DMS53 (cell line): ENCODE measurements around the gene CD8A.
"Not testable (repeated sequence)": the region's sequence is repeated elsewhere in the genome, so short reads cannot be mapped to it uniquely, and the experiment has no call there.

Experiments
- DNase-seq: peaks from one replicate; lab custom pipeline; 2025; lab: John Stamatoyannopoulos, UW

The CD8A gene

DNA sequence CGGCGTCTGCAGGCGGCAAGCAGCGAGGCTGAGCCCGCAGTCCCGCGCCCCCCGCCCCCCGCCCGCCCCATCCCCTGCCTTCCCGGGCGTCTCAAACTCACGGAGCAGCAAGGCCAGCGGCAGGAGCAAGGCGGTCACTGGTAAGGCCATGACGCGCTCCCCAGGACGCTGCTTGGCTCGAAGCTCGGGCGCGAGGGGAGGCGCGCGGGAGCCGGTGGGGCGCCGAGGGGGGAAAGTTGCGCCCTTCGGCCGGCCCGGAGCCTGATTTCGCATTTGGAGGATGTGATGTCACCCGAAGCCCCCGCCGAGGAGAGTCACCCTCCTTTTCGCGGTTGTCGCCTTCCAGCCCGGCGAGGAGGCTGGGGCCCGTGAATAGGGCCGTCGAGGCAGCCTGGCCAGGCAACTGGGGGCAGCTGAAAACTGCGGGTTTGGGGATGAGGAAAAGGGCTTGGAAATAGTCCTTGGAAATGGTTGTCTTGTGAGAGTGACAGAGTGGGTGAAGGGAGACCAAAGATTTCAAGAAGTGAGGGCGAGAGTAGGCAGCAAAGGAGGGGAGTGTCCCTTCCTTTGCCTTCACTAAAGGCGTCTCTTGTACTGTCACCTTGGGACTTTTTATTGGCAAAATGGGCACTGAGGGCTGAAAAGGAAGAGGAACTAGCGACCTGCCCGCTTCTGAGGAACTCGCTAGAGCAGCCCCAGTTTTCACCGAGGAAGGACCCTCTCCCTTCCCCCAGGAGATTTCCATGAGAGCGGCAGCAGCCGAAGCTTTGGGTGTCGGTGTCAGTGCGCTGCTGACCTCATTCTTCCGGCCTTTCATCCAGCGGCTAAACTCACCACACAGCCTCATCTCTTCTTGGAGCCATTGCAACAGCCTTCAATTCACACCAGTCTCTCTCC is at the start of gene CD8A:
CD8A (minus strand) TSS at position 238 of the 897 bp plus-strand sequence; CDS start at position 150, 88 bp downstream.
- DNase-seq: peak; percentile 68

DNA sequence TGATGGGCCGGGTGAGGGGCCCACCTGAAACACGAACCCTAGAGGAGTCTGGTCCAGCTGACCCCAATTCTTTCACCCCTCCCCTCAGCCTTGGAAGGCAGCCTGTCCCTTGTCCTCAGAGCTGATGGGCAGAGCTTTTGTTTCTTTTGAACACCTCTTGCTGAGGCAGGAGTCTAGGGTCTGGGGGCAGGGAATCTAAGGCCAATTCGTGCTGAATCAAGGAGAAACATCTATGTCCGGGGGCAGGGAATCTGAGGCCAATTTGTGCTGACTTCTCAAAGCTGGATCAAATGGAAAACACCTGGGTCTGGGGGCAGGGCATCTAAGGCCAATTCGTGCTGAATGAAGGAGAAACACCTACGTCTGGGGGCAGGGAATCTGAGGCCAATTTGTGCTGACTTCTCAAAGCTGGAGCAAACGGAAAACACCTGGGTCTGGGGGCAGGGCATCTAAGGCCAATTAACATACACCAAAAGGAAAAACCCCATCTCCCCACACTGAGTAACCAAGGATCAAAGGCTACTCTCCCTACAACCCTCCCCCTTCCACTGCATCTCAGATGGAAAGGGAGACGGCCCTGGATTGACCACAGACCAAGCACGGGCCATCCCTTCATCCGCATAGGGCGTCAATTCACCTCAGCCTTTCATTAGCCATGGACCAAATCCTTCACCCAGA is 49.3 kb upstream of the CD8A start:
- DNase-seq: not testable (repeated sequence)

GRCh38 chr2:86839455-86839854 is 48.7 kb upstream of the CD8A start:
- not testable (repeated sequence) for DNase-seq

- DNase-seq: not testable (repeated sequence)
Observed at GRCh38 chr2:86837714-86838113, 47.0 kb upstream of the CD8A start.

DNA sequence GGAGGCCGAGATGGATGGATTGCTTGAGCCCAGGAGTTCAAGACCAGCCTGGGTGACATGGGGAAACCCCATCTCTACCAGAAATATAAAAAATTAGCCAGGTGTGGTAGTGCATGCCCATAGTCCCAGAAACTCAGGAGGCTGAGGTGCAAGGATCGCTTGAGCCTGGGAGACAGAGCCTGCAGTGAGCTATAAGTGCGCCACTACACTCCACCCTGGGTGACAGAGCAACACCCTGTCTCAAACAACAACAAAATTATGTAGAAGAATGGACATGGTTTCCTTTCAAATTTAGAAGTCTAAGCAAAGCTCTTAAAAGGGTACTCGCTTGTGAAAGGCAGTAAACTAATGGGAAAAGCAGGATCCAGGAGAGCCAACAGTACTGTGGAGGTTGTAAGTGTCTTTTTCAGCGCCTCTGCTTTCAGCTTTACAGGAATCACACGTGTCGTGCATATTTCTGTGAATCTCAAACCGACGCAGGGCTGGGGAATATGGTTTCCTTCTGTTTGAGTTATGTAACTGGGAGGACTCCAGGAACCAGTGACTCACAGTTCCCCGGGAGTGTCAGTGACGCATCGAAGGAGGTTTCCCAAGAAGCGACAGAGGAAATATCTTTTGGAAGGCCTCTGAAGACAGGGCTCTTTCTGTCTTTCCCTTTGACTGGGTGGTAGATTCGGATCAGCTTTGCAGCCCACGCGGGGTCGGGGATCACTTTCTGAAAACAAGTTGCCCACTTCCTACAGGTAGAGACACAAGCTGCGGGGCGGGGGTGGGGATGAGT is 46.4 kb upstream of the CD8A start:
- not testable (repeated sequence) for DNase-seq

- DNase-seq: not testable (repeated sequence)
Observed at GRCh38 chr2:86835548-86835889, 44.8 kb upstream of the CD8A start.

GRCh38 chr2:86833315-86833714 is 42.6 kb upstream of the CD8A start:
- no peak for DNase-seq

DNA sequence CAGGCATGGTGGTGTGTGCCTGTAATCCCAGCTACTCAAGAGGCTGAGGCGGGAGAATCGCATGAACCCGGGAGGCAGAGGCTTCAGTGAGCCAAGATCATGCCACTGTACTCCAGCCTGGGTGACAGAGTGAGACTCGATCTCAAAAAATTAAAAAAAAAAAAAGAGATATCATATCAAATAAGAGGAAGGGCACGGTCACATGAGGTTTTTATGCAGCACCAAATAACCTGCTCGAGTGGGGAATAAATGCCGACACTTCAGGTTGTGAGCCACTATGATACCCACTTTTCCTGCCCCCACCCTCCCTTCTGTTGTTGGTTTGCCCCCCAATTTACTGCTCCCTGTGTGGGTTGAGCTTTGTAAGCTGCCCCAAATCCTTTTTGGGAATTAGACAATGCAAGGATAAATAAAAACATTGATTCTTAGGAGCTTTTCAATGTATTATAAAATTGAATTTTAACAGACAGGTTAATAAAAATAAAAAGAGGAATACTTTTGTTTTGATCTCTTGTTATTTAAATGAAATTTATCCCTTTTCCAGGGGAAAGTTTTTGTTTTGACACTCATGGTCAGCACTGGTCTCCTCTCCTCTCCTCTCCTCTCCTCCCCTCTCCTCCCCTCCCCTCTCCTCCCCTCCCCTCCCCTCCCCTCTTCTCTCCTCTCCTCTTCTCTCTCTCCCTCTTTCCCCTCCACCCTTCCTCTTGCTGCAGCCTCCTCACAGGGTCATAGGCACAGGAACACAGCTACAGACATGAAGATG is 41.8 kb upstream of the CD8A start:
- DNase-seq: no peak

DNA sequence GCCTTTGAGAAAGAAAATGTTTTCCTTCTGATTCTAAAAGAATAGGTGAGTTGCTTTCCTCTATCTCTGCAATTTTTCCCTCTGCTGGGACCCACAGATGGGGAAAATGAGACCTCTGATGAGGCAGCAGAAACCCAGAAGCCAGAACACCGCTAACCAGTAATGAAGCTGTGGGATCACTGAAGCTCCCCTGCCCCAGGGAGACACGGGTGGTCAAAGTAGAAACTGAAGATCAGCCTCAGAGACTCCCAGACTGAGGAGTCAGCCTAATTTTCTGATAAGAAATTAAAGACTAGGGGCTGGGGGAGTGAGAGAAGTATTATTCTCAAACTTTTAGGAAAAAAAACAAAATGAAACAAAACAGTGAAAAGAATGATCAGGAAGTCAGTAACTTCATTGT is 40.8 kb upstream of the CD8A start:
- DNase-seq: no peak

DNA sequence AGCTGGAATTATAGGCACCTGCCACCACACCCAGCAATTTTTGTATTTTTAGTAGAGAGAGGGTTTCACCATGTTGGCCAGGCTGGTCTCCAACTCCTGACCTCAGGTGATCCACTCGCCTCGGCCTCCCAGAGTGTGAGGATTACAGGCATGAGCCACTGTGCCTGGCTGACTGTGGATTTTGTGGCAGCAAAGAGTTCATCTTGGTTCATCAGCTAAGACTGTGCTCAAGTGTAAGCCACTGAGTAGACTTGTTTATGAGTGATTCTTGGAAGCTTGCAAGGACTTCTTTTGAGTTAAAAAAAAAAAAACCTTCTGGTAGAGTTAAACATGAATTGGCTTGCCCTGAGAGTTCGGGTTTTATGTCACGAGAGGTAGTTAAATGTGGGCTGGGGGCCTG is 36.2 kb upstream of the CD8A start:
- no peak for DNase-seq

- DNase-seq: no peak
Observed at GRCh38 chr2:86825693-86826381, 35.1 kb upstream of the CD8A start.

- DNase-seq: no peak
Observed at GRCh38 chr2:86825036-86825692, 34.5 kb upstream of the CD8A start.

DNA sequence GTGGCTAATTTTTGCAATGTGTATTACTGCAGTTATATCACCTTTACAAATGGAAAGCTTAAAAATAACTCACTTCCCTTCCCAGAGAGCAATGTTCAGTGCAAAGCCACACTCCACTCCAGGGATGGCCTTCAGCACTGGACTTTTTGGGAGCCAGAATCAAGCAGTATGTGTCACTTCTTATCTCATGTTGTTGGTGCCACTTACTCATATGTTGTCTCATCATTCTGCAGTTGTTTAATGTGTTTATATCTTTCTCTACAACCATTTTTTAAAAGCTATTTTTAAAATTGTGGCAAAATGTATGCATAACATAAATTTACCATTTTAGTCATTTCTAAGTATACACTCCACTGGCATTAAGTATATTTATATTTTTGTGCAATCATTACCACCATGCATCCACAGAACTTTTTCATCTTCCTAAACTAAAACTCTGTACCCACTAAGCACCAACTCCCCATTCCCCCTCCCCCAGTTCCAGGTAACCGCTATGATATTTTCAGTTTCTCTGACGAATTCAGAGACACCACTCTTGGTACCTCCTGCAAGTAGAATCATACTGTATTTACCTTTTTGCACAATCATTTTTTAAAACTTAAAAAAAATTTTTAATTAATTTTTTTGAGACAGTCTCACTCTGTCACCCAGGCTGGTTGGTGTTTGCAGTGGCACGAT is 32.1 kb upstream of the CD8A start:
- DNase-seq: no peak

- no peak for DNase-seq
Observed at GRCh38 chr2:86821842-86822241, 31.1 kb upstream of the CD8A start.

- DNase-seq: no peak
Observed at GRCh38 chr2:86821306-86821705, 30.6 kb upstream of the CD8A start.

DNA sequence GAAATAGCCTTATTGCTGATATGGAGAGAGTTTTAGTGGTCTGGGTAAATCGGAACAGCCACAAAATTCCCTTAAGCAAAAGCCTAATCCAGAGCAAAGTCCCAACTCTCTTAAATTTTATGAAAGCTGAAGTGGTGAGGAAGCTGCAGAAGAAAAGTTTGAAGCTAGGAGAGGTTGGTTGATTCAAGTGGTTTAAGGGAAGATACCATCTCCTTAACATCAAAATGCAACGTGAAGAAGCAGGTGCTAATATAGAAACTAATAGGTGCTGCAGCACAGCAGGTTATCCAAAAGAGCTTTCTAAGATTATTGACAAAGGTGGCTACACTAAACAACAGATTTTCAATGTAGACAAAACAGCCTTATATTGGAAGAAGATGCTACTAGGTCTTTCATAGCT is 28.2 kb upstream of the CD8A start:
- no peak for DNase-seq

- no peak for DNase-seq
Observed at GRCh38 chr2:86818114-86818801, 27.5 kb upstream of the CD8A start.

GRCh38 chr2:86815611-86816010 is 24.9 kb upstream of the CD8A start:
- DNase-seq: no peak

DNA sequence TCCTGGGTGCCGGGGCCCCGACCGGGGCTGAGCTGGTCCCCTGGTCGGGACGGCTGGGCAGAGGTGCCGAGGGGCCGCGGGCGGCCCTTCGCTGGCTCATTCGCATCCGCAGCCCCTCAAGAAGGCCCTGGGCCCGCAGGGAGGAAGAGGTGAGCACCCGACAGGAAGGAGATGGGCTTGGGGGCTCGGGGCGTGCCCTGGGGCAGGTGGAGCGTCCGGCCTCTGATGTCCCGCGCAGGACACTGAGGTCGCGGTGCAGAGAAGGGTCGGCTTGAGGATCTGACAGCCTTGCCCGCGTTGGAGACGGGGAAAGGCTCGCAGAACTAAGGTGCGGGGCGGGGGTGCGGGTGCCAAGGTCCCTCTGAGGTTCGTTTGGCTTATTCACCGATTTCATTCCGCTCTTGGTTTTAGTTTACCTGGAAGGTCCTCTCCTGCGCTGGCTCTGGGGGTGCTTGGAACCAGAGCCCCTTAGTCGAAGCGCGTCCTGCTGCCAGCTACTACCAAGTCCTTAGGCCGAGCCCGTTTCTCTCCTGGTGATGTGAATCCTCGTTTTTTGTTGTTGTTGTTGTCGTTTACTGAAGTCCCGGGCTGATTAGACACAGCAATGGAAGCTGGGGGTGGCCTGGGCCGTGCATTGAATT is 18.9 kb upstream of the CD8A start:
- no peak for DNase-seq
